GM21390 (cell line): Measurements from ENCODE around the gene TNXB.
A peak's percentile ranks its signal among the peaks of the same experiment; 100 is the strongest.

Experiments used
- ATAC-seq: cut with Tn5 transposase; IDR thresholded peaks from one replicate; pipeline ENCODE4 v1.9.1; 2021; ENCODE audit not compliant: unreplicated experiment

The TNXB gene

GRCh38 chr6:32140420-32141046 is 31.4 kb upstream of the TNXB start:
- no peak for ATAC-seq

GRCh38 chr6:32139590-32139989 is 30.5 kb upstream of the TNXB start:
- no peak for ATAC-seq

GRCh38 chr6:32137454-32137853 is 28.3 kb upstream of the TNXB start:
- no peak for ATAC-seq

GRCh38 chr6:32133786-32134185 is 24.6 kb upstream of the TNXB start:
- ATAC-seq, result no peak

DNA sequence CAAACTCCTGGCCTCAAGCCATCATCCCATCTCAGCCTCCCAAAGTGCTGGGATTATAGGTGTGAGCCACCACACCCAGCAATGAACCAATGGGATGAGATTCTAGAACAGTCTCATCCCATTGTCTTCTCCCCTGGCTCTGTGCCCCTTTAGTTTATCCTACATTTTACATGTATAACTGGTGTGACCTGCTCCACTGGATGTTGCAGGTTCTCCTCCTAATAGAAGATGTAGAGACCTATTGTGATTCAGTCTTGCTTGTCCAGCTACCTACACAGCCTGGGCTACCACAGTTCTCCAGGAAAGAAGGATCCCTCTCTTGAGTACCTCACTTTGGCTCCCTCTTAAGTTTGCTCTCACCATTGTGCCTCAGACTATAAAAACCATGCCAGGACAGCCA is 23.0 kb upstream of the TNXB start:
- no peak for ATAC-seq

DNA sequence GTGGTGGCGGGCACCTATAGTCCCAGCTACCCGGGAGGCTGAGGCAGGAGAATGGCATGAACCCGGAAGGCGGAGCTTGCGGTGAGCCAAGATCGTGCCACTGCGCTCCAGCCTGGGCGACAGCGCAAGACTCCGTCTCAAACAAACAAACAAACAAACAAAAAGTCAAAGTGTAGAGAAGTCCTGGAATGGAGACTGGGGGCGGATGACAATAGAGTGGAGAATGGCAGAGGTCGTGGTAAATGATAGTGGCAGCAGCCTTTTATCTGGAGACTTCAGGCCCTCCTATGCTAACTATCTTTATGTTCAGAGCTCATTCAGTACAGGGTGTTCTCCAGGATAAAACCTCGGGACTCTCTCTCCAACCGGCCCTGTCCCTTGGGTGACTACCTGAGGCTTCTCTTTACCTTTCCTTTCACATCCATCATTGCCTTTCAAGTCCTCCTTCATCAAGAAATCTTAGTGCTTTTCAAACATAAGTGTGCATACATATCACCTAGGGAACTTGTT is 22.4 kb upstream of the TNXB start:
- no peak for ATAC-seq

- ATAC-seq, result no peak
These were observed 20.4 kb upstream of the TNXB start for GRCh38 chr6:32129297-32130088.

- no peak for ATAC-seq
These were observed 19.7 kb upstream of the TNXB start for GRCh38 chr6:32128751-32129296.

GRCh38 chr6:32127717-32128592 is 18.8 kb upstream of the TNXB start, which contains the start of gene ATF6B:
Gene ATF6B (minus strand): TSS chr6:32128246. CDS start chr6:32128207, 39 bp downstream.
- ATAC-seq, result peak; percentile 80

- no peak for ATAC-seq
These were observed 18.2 kb upstream of the TNXB start for GRCh38 chr6:32127409-32127716.

- no peak for ATAC-seq
These were observed 17.7 kb upstream of the TNXB start for GRCh38 chr6:32126880-32127279.

DNA sequence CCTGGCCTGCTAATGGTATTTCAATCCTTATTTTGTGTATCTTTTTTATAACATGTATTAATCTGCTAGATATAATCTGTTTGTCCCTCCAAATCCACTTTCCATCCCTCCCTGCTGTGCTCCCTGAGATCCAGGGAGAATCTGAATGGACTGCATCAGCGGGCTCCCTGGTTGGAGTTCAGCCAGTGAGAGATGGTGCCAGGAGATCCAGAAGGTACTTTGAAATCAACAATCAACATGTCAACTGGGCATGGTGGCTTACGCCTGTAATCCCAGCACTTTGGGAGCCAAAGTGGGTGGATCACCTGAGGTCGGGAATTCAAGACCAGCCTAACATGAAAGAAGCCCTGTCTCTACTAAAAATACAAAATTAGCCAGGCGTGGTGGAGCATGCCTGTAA is 14.5 kb upstream of the TNXB start:
- no peak for ATAC-seq

GRCh38 chr6:32120573-32121059 is 11.5 kb upstream of the TNXB start:
- no peak for ATAC-seq

- no peak for ATAC-seq
These were observed 9.9 kb upstream of the TNXB start for GRCh38 chr6:32118782-32119628.

GRCh38 chr6:32117461-32117860 is 8.3 kb upstream of the TNXB start:
- no peak for ATAC-seq

DNA sequence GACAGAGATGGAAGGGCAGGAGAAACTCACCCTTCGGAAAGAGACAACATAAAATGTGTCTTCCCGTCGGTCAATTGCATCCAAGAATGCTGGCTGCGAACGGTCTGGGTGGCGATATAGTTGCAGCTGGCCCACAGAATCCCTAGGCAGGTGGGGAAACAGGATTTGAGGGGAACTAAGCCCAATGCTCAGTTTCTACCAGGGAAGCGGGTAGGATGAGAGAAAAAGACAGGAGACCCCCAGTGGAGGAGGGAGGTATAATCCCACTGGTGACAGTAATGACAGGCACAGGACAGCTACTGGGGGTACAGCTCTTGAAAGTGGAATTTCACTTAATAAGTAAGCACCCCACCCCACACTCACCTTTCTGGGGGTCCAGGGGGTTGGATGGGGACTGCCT is 7.5 kb upstream of the TNXB start:
- ATAC-seq, result no peak

GRCh38 chr6:32115623-32116022 is 6.5 kb upstream of the TNXB start:
- no peak for ATAC-seq

GRCh38 chr6:32114796-32115195 is 5.7 kb upstream of the TNXB start:
- no peak for ATAC-seq

- no peak for ATAC-seq
These were observed 4.5 kb upstream of the TNXB start for GRCh38 chr6:32113386-32114352.
